GM18868 (cell line): ENCODE measurements around the gene PPP6C.

Experiments used
- ATAC-seq: cut with Tn5 transposase; IDR thresholded peaks from one replicate; pipeline ENCODE4 v1.9.1; 2021; ENCODE audit warnings: mild to moderate bottlenecking, moderate library complexity; ENCODE audit not compliant: unreplicated experiment

The PPP6C gene

DNA sequence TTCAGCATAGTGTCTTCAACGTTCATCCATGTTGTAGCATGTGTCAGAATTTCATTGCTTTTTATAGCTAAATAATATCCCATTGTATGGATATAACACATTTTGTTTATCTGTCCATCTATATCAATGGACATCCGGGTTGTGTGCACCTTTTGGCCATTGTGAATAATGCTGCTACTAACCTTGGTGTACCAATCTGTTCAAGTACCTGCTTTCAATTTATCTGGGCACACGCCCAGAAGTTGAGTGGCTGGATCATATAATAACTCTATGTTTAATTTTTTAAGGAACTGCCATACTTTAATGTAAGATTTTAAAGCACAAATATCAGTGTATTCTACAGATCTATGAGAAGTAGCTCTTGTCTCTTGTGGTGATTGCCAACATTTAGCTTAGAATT is 89.8 kb downstream of the PPP6C start:
- no peak for ATAC-seq
